SH-SY5Y (cell line): Measurements from ENCODE around the gene ELK4.

Experiments used
- GATA2 ChIP-seq: IDR thresholded peaks from 2 replicates; pipeline ENCODE4 v1.6.1; 2011; ENCODE audit warnings: mild to moderate bottlenecking, low read depth, low read length
- GATA3 ChIP-seq: IDR thresholded peaks from 2 replicates; pipeline ENCODE4 v1.6.1; 2011; ENCODE audit warnings: low read depth, mild to moderate bottlenecking, low read length, moderate library complexity

Gene ELK4

GRCh38 chr1:205626216-205626615 is 5.6 kb downstream of the ELK4 start:
- no peak for TF ChIP-seq GATA3
- no peak for TF ChIP-seq GATA2

GRCh38 chr1:205623646-205624045 is 8.2 kb downstream of the ELK4 start:
- TF ChIP-seq GATA2 (no peak), GATA3 (no peak)

- TF ChIP-seq GATA3 (no peak), GATA2 (no peak)
These were observed 11.5 kb downstream of the ELK4 start for GRCh38 chr1:205620269-205620668.

GRCh38 chr1:205619376-205619775 is 12.4 kb downstream of the ELK4 start:
- TF ChIP-seq GATA2 (no peak), GATA3 (no peak)

GRCh38 chr1:205616563-205617293 is 15.1 kb downstream of the ELK4 start:
- TF ChIP-seq GATA3: no peak
- no peak for TF ChIP-seq GATA2

- TF ChIP-seq GATA3: no peak
- no peak for TF ChIP-seq GATA2
These were observed 16.0 kb downstream of the ELK4 start for GRCh38 chr1:205615789-205616188.

- TF ChIP-seq GATA2 (no peak), GATA3 (no peak)
These were observed 17.9 kb downstream of the ELK4 start for GRCh38 chr1:205613854-205614412.

GRCh38 chr1:205612556-205612955 is 19.3 kb downstream of the ELK4 start:
- no peak for TF ChIP-seq GATA2
- no peak for TF ChIP-seq GATA3

- TF ChIP-seq GATA3: no peak
- TF ChIP-seq GATA2: no peak
These were observed 19.7 kb downstream of the ELK4 start for GRCh38 chr1:205612104-205612503.

- TF ChIP-seq GATA3 (no peak), GATA2 (no peak)
These were observed 20.8 kb downstream of the ELK4 start for GRCh38 chr1:205610901-205611466.

- TF ChIP-seq GATA3 (no peak), GATA2 (no peak)
These were observed 21.8 kb downstream of the ELK4 start for GRCh38 chr1:205610036-205610435.

- TF ChIP-seq GATA3 (no peak), GATA2 (no peak)
These were observed 26.8 kb downstream of the ELK4 start for GRCh38 chr1:205604825-205605505.

- no peak for TF ChIP-seq GATA2
- TF ChIP-seq GATA3: no peak
These were observed 27.8 kb downstream of the ELK4 start for GRCh38 chr1:205604059-205604458.

- TF ChIP-seq GATA3: no peak
- TF ChIP-seq GATA2: no peak
These were observed 30.6 kb downstream of the ELK4 start for GRCh38 chr1:205601205-205601604.
